Measurements from ENCODE around the gene SLC25A21.
"Not testable (repeated sequence)": the region's sequence is repeated elsewhere in the genome, so short reads cannot be mapped to it uniquely, and the experiment has no call there.

SLC25A21 gene

DNA sequence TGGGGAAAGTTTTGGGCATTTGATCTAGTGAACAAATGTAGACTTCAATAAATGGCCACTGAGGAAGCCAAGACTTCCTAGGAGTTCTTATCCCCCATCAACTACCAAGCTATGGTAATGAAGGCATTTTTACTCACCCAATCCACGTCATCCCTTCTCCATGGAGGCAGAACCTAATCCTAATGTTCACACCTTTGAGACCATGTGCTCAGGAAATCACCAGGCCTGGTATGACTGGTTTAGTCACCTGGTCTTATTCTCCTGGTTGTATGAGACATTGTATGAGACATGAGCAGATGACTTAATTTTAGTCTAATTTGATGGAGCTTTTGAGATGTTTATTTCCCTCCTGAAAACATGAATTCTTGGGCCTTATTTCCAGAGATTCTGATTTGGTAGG, 422.2 kb downstream of the SLC25A21 start:
- FAIRE-seq: no peak

DNA sequence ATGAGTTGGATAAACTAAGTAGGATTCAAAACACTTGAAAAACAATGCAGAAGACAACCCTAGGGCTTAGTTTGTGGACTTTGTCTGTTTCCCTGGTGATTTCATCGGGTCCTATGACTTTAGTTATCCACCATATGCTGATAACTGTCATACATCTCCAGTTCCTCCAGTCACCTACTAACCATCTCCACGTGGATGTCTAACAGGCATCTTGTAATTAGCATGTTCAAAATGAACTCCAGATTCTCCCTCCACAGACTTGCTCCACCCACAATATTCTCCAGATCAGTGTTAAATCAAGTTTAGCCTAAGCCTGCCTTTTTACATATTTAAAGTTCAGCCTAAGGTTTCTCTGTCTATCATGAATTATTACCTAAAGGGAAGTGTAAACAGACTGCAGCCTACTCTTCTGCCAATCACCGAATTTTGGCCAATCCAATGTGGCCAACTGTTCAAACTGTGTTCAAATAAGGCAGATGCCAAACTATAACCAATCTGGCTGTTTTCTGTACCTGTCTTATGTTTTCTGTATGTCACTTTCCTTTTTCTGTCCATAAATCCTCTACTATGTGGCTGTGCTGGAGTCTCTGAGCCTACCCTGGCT, 423.7 kb downstream of the SLC25A21 start:
- no peak for FAIRE-seq

DNA sequence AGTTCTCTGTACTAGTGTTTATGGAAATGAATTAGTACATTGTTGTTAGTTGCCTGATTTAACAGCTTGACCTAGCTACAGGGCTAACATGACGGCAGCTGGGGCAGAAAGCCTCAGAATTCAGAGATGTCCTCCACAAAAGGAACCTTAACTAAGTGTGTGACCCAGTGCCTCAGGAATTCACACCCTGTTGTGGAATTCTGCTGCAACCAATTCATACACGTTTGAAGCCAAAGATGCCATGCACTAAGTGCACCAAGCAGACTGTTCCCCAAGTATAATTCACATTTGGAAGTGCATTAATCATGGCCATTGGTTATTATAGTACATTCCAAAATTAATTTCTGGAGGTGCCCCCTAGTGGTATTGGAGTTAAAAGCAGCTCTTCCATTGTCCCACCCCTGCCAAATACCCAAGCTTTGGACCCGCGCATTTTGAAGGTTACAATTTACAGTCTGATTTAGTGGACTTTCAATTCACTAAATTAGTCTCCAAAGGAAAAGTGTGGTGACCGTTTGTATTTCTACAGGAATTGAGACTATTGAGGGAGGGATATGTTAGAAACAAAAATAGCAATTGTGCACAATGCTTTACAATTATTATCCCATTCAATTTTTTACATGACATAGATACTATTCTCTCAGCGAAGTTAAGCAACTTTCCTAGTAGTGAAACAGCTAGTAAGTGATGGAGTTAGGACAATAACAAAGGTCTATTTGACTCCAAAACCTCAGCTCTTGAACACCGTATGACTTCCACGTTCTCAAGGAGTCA, 424.8 kb downstream of the SLC25A21 start:
- FAIRE-seq: no peak

DNA sequence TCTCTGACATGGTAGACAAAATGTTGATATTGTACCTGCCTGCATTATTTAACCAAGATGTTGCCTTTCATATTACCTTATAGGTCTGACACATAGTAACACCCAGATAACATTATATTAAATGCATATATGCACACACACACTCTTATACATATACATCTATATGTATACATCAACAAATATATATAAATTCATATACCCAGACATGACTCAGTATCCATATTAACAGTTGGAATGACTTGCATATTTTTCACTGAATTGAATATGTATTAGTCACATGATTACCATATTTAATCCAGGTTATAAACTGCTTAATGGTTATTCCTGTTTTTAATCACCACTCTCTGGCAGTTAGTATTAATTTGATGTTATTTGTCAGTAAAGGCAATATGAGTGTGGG, 425.5 kb downstream of the SLC25A21 start:
- no peak for FAIRE-seq

DNA sequence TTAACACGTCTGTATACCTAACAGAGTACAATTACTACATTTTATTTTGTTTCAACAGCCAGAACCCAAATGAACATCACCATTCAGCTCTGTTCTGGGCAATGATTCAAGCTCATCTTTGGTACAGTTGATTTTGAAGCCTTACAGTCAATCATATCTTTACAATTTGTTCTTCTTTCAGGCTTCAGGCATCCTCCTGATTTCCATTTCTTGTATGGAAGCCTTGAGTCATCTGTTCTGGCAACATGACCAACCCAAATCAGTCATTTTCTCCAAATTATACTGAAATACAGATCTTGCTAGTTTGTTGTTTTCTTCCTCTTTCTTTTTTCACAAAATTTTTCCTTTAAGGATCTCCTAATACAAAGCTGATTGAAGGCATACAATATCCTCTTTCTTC, 430.5 kb downstream of the SLC25A21 start:
- FAIRE-seq: no peak

DNA sequence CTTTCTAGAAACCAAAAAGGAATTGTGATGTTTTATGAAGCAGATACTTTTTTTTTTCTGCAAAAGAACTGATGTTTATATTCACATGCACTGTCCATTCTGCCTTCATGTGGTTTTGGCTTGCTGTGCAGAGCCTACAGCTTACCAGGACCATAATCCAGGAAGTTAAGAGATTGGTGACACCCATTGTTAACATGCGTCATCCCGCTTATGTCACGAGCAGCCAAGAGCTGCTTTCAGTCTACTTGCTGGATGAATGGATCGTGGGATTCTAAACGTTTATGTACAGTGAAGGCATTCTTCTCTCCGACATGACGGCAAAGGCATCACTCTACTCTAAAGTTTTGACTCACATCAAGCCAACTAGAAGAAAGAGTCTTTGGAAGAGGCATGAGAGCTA, 434.1 kb downstream of the SLC25A21 start:
- no peak for FAIRE-seq

DNA sequence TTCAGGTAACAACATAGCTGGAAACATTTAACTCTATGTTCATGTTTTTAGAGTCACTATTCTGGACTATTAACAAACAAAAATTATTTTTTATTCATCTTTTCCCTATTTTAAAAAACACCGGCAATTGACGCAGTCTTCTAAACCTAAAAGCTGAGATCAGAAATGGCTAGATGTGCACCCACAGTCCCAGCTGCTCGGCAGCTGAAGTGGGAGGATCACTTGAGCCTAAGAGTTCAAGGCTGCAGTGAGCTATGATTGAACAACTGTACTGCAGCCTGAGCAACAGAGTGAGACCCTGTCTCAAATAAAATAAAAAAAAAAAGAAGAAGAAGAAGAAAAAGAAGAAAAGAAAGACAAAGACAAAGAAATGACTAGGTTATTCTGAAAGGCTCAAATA, 446.3 kb downstream of the SLC25A21 start:
- FAIRE-seq: no peak

DNA sequence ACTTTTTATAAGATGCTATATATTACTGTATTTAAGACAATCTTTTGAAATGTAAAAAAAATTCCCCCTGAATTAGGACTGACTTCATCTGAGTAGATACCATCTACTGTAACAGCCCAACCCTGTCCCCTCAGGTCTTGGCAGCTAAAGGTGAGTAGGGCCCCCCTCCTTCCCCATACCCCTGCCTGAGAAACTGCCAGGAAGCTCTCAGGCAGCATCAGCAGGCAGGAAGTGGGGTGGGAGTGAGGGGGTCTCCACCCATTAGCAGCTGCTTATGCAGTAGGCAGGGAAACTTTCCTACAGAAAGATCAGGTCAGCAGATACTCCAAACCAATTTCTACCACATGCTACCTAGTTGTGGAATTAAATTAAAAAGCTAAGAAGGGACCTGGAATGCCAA, 448.2 kb downstream of the SLC25A21 start:
- FAIRE-seq: no peak

DNA sequence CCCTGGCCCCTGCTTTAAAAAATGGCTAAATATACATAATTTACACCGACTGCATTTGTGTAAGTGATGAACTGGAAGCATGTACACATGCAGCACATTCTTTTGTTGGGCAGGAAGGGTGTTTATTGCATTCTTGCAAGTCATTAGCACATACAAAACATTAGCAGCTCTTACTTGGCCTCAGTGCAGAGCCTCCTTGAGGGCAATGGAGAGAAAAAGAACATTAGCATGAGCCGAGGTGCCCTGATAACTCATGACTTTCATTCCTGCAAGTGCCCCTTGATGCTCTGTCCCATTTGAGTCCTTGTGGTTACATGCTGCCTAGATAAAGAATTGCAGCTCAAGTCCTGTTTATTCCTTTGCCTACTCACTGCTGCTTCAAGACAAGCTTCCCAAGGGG, 448.9 kb downstream of the SLC25A21 start:
- no peak for FAIRE-seq

DNA sequence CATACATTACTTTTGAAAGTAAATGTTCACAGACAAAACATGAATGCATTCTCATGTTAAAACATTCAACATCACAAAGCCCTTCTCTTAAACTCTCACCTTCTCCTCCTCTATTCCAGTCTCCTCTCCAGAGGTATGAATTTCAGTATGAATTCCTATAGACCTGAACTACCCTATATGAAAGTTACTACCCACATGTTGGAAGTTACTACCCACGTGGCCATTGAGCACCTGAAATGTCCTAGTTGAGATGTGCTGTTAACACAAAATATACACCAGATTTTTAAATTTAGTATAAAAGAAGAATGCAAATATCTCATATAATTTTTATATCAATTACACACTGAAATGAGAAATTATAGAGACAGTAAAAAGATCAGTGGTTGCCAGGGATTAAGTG, 450.5 kb downstream of the SLC25A21 start:
- FAIRE-seq: no peak

DNA sequence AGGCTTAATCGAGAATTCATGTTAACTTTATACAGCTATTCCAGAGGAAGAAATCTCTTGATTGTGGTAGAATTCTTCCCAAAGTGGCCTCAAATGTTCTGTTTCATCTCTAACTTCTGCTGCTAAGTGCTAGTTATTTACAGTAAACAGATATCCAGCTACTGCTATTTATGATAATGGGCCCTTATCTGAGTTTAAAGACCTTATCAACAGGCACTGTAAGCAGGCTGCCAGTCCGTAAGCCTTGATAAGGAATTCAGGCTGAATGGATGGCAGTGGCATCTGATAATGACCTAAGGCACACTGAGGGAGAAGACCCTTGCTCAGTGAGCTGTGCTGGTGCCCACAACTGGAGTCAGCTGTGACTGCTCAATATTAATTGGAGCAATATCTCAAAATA, 451.7 kb downstream of the SLC25A21 start:
- FAIRE-seq: no peak

DNA sequence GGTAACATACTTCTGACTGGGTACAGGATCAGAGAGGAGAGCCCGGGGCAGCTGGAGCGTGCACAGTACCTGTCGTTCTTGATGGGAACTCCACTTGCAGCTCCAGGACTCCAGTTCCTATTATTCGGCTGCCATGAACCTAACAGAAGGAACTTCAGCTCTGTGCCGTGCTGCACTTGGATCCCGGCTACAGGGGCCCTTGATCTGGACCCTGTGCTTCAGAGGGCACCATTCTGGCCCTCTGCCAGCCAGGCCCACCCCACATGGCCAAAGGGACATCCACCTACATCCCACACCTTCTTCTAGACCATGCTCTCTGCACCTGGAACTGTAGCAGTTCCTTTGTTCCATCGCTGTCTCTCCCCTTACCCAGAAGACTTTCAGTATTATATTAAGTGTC, 452.6 kb downstream of the SLC25A21 start:
- FAIRE-seq: no peak

DNA sequence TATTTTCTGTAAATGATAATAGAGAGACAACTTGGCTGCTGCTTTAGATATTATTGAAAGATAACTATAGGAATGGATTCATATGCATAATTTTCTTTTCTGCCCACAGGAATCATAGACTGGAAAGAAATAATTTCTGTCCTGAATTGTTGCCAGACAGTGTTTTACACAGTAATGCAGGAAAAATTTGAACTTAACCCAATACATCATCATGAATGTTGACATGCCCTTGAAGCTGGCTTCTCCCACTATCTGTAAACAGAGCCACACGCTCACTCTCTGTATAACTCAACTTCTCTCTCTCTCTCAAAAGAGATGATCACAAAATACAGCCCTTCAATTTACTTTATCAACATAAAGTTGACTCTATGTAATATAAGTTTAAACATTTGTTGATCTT, 454.2 kb downstream of the SLC25A21 start:
- FAIRE-seq: no peak

DNA sequence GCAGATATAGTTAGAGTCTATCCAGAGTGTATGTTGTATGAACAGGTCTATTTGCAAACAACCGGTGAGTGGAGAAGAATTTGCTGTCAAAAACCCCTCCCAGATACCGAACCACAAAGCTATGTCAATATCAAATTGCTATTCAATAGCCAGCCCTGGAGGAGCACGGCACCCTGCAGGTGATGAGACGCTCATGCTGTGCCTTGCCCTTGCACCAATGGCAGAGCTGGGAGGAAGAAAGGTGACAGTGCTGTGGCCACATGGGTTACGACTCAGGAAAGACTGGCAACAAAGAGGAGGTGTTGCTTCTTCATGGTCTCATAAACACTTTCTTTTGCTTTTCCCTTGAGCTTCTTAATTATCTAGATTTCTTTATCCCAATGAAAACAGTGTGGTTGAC, 455.0 kb downstream of the SLC25A21 start:
- no peak for FAIRE-seq

DNA sequence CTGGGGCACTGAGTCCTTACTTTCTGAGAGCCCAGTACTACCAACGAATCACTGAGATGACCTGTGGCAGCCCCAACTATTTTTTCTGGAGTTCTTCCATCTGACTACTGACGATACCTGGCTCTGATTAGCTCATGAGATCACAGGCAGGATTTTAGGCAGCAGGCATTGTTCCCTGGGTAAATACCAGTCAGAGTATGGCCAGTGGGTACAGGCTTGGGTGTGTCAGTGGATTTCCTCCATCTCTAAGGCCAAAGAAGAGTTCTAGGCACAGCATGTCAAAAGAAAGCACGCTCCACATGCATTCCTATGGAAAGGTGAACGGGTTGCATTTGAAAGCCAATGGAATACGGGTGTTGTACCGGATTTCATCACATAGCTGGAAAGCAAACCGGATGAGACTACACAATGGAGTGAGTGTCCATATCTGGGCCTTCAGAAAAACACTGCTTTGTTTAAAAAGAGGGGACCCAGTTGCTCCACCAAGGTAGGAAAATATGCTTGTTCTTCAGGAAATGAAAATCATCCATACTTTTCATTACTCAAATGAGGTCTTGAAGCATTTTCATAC, 455.7 kb downstream of the SLC25A21 start:
- no peak for FAIRE-seq

DNA sequence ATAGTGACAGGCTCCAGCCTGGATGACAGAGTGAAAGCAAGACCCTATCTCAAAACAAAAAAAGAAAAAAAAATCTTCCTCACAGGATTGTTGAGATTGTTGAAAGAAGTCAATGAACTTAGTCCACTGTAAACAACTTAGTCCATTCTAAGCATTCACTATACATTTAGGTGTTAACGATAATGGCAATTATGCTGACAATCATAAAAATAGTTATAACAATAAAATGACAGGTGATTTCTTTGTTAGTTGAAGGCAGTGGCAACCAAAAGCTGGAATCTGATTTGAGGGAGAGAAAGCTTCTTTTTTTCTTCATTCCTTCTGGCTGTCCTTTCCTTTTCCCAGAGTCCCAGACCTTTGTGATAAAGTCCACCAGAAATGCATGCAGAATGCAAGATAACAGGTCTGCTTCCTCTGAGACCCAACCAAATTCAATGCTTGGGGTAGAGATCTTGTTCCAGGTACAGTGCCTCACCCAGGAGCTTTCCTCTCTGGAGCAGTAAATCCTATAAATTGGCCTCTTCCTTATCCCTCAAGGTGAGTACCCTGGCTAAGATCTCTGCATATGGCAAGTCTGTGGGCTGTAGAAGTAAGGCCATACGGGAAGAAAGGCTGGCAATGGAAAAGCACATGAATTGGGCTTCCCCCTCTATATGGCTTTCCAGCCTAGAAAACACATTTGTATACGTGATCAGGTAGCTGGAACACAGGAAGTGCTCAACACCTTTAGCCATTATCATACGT, 458.3 kb downstream of the SLC25A21 start:
- no peak for FAIRE-seq

DNA sequence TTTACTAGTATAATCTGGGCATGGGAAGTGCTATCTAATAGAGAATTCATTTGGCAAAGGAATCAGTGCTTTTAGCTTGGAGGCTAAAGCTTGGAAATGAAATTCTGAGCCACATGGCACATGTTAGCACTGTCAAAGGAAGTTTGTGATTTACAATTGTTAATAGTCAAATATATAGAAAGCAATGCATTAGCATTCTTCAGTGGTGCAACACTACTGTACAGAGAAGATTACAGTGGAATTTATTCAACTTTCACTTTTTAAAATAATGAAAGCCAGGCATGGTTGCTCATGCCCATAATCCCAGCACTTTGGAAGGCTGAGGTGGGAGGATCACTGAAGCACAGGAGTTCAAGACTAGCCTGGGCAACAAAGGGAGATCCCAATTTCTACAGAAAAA, 464.8 kb downstream of the SLC25A21 start:
- FAIRE-seq: no peak

DNA sequence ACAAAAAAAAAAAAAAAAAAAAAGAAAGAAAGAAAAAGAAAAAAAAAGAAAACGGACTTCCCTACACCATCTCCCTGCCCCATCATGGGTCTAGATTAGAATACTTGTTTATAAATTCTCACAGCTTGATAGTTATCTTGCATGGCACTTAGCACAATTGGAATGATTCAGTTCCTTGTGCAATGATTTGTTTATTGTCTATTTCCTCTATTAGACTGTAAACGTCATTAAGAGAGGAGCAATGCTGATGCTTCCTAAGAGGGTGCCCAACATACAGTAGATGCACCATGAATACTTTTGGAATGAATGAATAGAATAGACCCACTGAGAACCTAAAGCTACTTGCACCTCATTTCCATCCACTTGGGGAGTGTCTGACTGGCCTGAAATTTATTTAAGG, 469.9 kb downstream of the SLC25A21 start:
- FAIRE-seq: no peak

DNA sequence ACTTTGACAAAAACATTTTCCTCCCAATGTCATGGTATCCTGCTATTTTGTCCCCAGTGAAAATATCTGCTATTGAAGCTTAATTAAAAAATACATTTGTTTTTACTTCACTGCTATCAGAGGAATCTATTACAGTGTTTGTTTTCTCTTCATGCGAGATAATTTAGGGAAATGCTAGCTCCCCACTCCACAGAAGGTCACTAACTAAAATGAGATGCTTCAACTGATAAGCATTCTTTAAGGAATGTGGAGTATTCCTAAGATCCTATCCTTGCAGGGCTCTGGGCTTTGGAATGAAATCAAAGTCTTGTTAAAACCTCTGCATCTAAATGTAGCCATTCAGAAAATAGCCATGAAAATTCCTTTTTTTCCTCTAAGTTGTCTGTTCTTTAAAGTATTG, 471.3 kb downstream of the SLC25A21 start:
- peak; percentile 97 for FAIRE-seq

DNA sequence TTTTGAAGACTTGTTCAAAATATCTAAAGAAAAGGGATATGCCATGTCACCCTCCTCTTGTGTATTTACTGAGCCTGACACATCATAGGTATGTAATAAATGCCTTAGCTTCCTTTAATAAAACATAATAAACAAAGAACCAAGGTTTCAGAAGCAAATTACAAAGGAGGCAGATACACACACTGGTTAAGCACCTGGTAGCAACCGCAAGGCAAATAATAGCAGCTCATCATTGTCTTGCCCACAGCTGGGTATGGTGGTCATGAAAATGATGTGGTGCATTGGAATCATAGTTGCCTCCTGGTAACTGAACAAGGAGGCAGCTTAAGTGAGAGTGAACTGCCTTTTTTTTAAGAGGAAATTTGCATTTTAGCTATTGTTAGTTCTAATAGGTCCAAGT, 471.8 kb downstream of the SLC25A21 start:
- no peak for FAIRE-seq

DNA sequence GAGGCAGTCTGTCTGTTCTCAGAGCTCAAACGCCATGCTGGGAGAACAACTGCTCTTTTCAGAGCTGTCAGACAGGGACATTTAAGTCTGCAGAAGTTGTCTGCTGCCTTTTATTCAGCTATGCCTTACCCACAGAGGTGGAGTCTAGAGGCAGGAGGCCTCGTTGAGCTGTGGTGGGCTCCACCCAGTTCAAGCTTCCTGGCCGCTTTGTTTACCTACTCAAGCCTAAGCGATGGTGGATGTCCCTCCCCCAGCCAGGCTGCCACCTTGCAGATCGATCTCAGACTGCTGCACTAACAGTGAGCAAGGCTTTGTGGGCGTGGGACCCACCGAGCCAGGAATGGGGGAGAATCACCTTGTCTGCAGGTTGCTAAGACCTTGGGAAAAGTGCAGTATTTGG, 473.0 kb downstream of the SLC25A21 start:
- FAIRE-seq: not testable (repeated sequence)

DNA sequence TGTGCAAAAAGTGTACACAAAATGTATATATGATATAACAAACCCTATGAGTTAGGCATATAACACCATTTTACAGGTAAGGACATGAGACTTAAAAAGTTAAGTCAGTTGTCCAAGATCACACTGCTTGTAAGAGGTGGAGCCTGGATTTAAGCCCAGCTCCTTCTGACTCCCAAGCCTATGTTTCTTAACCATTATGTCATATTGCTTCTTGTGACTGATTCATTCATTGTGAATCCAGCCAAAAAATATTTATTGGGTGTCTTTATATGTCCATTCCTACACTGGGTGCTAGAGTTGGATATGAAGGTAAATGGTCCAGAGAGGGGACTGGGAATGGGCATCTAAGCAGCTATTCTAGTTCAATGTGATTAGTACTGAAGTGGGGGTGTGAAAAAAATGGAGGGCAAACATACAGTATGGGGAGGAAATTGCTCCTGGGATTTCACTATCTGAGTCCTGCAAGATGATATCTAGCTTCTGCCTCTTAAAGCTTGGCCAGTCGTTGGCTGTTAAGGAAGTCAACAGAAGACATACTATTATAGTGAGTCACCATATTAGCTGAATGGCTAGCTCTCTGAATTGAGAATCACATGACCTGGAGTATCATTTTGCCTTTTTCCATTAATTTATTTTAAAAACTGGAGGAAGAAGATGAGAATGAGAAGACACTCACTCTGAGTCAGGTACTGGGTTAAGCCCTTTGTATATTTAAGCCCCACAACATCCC, 481.9 kb downstream of the SLC25A21 start:
- FAIRE-seq: no peak

DNA sequence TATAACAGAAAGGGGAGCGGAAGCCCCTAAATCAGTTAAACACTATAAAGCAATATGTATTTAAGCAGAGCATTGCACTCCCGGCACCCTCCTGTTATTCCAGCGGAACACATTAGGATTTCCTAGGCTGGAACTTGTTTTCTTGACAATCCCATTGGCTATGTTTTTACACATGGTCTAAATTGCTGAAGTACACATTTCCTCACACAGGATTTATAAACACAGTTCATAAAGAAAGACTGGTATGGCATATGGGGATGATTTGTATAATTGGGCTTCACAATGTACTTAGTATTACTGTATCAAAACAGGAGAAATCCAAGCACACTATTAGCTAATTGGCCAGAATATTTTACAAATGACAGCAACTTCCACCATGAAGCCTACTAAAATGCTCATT, 487.5 kb downstream of the SLC25A21 start:
- no peak for FAIRE-seq
